ENCODE measurements around the gene TRIM17. TPM values are rescaled to one million over a fixed set of nuclear protein-coding genes. Genes with fewer than 3 reads are reported as not detected.

The TRIM17 gene
- total and polyA plus RNA-seq, 2 of the 13 experiments (the other 11 are each of a cell fraction or from before 2014, with no cell fraction given): 0.32 to 0.64 TPM

DNA sequence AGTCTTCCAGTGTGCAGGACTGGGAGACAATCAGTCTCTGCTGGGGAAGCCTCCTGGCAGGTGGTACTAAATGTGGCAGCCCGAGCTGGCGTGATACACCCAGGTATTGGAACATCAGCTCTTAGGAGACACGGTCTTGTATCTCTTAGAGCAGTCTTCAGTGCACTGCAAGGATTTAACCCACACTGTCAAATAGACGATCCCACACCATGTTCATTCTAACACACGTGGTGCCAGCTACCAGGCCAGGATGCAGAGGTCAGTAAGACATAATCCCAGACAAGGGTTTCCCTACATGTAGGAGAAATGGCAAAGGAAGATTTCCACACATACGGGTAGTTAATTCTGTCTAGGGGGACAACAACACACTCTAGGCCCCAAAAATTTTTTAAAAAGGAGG, 18.7 kb downstream of the TRIM17 start (continued):
- TF ChIP-seq, protein P1, sequence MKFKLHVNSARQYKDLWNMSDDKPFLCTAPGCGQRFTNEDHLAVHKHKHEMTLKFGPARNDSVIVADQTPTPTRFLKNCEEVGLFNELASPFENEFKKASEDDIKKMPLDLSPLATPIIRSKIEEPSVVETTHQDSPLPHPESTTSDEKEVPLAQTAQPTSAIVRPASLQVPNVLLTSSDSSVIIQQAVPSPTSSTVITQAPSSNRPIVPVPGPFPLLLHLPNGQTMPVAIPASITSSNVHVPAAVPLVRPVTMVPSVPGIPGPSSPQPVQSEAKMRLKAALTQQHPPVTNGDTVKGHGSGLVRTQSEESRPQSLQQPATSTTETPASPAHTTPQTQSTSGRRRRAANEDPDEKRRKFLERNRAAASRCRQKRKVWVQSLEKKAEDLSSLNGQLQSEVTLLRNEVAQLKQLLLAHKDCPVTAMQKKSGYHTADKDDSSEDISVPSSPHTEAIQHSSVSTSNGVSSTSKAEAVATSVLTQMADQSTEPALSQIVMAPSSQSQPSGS (CRISPR knock-in tag; IDR thresholded peaks at IDR 0.05): no peak

DNA sequence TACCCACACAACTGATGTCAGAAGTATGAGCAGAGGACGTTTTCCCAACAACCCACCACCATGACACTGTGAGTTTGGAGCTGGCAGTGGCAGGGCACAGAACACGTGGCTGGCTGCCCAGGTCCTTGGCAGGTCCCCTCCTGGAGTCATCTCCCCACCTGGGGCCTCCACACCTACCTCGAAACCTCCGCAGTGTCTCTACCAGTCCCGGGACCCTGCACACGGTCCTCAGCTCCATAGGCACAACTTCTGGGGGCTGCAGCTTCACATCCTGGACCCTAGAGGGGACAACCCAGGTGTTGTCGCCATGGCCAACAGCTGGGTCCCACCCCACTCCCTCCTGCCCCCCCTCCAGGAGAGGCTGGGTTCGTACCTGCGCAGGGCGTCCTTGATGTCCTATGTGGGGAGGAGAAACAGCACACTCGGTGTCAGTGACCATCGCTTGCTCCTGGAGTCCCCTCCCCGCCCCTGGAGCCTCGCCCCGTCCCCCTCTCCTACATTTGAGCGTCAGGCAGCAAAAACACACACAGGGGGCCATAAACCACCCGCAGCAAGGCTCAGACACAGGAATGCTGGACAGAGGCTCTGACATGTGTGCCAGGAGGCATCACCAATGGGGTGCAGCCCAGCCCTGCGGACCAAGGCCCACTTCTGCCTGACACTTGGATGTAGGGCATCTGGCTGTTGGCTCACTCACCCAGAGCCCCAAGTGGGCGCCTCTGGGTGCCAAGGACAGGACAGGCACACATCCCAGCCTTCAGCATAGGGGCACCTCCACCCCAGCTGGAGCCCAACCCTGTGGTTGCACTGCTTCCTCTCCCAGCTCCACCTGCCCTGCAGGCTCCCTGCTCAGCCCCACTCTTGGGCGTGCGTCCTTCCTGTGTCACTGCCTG, 19.6 kb downstream of the TRIM17 start:
- ChIA-PET POLR2A (interaction anchor here (1.0 kb wide), 1 partner anchor 9 kb away, joined by 3 read pairs; no protein-coding TSS in a partner anchor), CTCF (ENCODE audit: low intra/inter-chr PET ratio, low total read pairs) (no interaction called here)
- 93% methylated on average over 8 of the region's 21 CpGs for WGBS (ENCODE audit: low lambda C conversion rate)
- no peak overlapping the region for H2AFZ ChIP-seq (ENCODE audit: low read length)
- peaks cover 9% of the 10 kb centered on the region for H3K4me1 ChIP-seq (ENCODE audit: insufficient read depth, low read length)
- H3K4me2 ChIP-seq (ENCODE audit: low read depth, low read length): no peak overlapping the region
- no peaks in the 10 kb centered on the region for H3K9me3 ChIP-seq (ENCODE audit: low read length)
- in situ Hi-C loops (cut with HindIII; ENCODE audit: extremely low pct_ligation_motif_present, low pct_unique_long_range_greater_than_20kb): no loop called here
- ATAC-seq (no peak), DNase-seq (ENCODE audit: low spot score) (no peak), FAIRE-seq (no peak)
- H3K4me3 ChIP-seq (replicated peaks in 1 of 3; ENCODE audit: insufficient read depth in 1 of 3, low read depth in 2 of 3, low read length in 3 of 3): no peak overlapping the region
- H3K36me3 ChIP-seq (replicated peaks in 1 of 2; ENCODE audit: control insufficient read depth in 1 of 2, insufficient read depth in 2 of 2, low read length in 2 of 2): peaks cover 22 to 67% of the 10 kb centered on the region in 2 experiments
- no peaks in the 10 kb centered on the region for H3K79me2 ChIP-seq (ENCODE audit: insufficient read depth, low read length)
- H4K20me1 ChIP-seq (ENCODE audit: insufficient read depth, low read length): peaks cover 3% of the 10 kb centered on the region; the same call in 1 of the 2 replicates
- BruUV-seq (replicated peaks): no TSS peak
- peak; percentile 27 for TF ChIP-seq RBM22 (optimal IDR thresholded peaks at IDR 0.05; ENCODE audit: low read length)
- TF ChIP-seq AGO2 (optimal IDR thresholded peaks at IDR 0.05; ENCODE audit: low read depth, low read length): peak; percentile 69
- TF ChIP-seq, protein P2, sequence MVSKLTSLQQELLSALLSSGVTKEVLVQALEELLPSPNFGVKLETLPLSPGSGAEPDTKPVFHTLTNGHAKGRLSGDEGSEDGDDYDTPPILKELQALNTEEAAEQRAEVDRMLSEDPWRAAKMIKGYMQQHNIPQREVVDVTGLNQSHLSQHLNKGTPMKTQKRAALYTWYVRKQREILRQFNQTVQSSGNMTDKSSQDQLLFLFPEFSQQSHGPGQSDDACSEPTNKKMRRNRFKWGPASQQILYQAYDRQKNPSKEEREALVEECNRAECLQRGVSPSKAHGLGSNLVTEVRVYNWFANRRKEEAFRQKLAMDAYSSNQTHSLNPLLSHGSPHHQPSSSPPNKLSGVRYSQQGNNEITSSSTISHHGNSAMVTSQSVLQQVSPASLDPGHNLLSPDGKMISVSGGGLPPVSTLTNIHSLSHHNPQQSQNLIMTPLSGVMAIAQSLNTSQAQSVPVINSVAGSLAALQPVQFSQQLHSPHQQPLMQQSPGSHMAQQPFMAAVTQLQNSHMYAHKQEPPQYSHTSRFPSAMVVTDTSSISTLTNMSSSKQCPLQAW (CRISPR knock-in tag; IDR thresholded peaks at IDR 0.05): no peak
- no peak for TF ChIP-seq HMG20B (CRISPR knock-in tag; conservative IDR thresholded peaks at IDR 0.05)
- TF ChIP-seq, protein P3, sequence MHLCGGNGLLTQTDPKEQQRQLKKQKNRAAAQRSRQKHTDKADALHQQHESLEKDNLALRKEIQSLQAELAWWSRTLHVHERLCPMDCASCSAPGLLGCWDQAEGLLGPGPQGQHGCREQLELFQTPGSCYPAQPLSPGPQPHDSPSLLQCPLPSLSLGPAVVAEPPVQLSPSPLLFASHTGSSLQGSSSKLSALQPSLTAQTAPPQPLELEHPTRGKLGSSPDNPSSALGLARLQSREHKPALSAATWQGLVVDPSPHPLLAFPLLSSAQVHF (CRISPR knock-in tag; IDR thresholded peaks at IDR 0.05): no peak
- no peak overlapping the region for H3K27ac ChIP-seq (ENCODE audit: extremely low read length, insufficient read depth, low read length)
- no peaks in the 10 kb centered on the region for H3K27me3 ChIP-seq (ENCODE audit: control insufficient read depth in 1 of 2, insufficient read depth in 2 of 2, low read length in 2 of 2)
- no peak overlapping the region for H3K9ac ChIP-seq (ENCODE audit: insufficient read depth, low read depth, low read length)
- intact Hi-C loops (cut with micrococcal nuclease; ENCODE audit: unreplicated experiment): no loop called here
